ENCODE data around the gene NTN5. TPM values are rescaled to one million over a fixed set of nuclear protein-coding genes. Genes with fewer than 3 reads are reported as not detected.

NTN5 gene
- total and polyA plus RNA-seq, 2 donors (not counting 1 experiment from before 2014, with no cell fraction given): under 0.01 to 0.10 TPM

GRCh38 chr19:48685583-48685982 lies 12.8 kb upstream of the NTN5 start:
- no peak overlapping the region for H3K9ac ChIP-seq (ENCODE audit: insufficient read depth, low read length)
- DNase-seq (ENCODE audit: low read depth in 2 of 2): no peak
- no peak overlapping the region for H2AFZ ChIP-seq (ENCODE audit: low read length)
- H3K27me3 ChIP-seq (ENCODE audit: control insufficient read depth, insufficient read depth, low read length): no peaks in the 10 kb centered on the region
- no peaks in the 10 kb centered on the region for H3K79me2 ChIP-seq (ENCODE audit: control insufficient read depth, insufficient read depth, low read length)
- H3K27ac ChIP-seq (ENCODE audit: insufficient read depth, low read length): no peak overlapping the region
- no peaks in the 10 kb centered on the region for H3K36me3 ChIP-seq (ENCODE audit: control insufficient read depth, insufficient read depth, low read length)
- H3K4me1 ChIP-seq (ENCODE audit: control insufficient read depth, extremely low read depth, insufficient read depth, low read length): no peaks in the 10 kb centered on the region
- no peaks in the 10 kb centered on the region for H4K20me1 ChIP-seq (ENCODE audit: control insufficient read depth, extremely low read depth, insufficient read depth, low read length)
- TF ChIP-seq, protein P1, sequence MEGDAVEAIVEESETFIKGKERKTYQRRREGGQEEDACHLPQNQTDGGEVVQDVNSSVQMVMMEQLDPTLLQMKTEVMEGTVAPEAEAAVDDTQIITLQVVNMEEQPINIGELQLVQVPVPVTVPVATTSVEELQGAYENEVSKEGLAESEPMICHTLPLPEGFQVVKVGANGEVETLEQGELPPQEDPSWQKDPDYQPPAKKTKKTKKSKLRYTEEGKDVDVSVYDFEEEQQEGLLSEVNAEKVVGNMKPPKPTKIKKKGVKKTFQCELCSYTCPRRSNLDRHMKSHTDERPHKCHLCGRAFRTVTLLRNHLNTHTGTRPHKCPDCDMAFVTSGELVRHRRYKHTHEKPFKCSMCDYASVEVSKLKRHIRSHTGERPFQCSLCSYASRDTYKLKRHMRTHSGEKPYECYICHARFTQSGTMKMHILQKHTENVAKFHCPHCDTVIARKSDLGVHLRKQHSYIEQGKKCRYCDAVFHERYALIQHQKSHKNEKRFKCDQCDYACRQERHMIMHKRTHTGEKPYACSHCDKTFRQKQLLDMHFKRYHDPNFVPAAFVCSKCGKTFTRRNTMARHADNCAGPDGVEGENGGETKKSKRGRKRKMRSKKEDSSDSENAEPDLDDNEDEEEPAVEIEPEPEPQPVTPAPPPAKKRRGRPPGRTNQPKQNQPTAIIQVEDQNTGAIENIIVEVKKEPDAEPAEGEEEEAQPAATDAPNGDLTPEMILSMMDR (conservative IDR thresholded peaks at IDR 0.05 in 1 of 2, IDR thresholded peaks at IDR 0.05 in 1 of 2; ENCODE audit: low read depth in 1 of 2, low read length in 2 of 2): no peak
- TF ChIP-seq EZH2 (IDR thresholded peaks at IDR 0.05; ENCODE audit: low read length, missing control alignments): no peak
- H3K4me2 ChIP-seq (ENCODE audit: extremely low read depth, insufficient read depth, low read length): no peak overlapping the region
- no peak overlapping the region for H3K4me3 ChIP-seq (replicated peaks in 1 of 4; ENCODE audit: control extremely low read depth in 1 of 4, insufficient read depth in 1 of 4, low read depth in 3 of 4, low read length in 4 of 4)
- H3K9me3 ChIP-seq (ENCODE audit: control insufficient read depth, insufficient read depth, low read depth, low read length): no peaks in the 10 kb centered on the region

DNA sequence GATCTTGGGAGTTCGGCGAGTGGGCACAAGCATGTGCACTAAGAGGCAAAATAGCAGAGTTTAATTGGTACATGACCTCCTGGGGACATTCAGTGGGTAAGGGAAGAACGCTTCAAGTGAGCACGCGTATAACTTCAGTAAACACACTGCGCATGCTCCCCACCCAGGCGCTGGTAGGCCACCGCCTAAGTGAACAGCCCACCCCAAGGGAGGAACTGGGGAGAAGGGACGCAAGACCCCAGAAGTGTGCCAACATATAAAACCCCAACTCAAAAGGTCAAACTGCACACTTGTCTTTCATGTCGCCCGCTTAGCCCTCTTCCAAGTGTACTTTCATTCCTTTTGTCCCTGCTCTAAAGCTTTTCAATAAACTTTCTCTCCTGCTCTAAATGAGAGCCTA lies 10.5 kb upstream of the NTN5 start:
- Histone ChIP-seq H3K27ac (ENCODE audit: insufficient read depth, low read length) (no peak overlapping the region), H3K79me2 (ENCODE audit: control insufficient read depth, insufficient read depth, low read length) (no peaks in the 10 kb centered on the region), H3K27me3 (ENCODE audit: control insufficient read depth, insufficient read depth, low read length) (no peaks in the 10 kb centered on the region), H3K4me2 (ENCODE audit: extremely low read depth, insufficient read depth, low read length) (no peak overlapping the region), H3K9ac (ENCODE audit: insufficient read depth, low read length) (no peak overlapping the region), H3K9me3 (ENCODE audit: control insufficient read depth, insufficient read depth, low read depth, low read length) (no peaks in the 10 kb centered on the region), H3K36me3 (ENCODE audit: control insufficient read depth, insufficient read depth, low read length) (no peaks in the 10 kb centered on the region), H3K4me1 (ENCODE audit: control insufficient read depth, extremely low read depth, insufficient read depth, low read length) (no peaks in the 10 kb centered on the region), H4K20me1 (ENCODE audit: control insufficient read depth, extremely low read depth, insufficient read depth, low read length) (no peaks in the 10 kb centered on the region), H3K4me3 (replicated peaks in 1 of 4; ENCODE audit: control extremely low read depth in 1 of 4, insufficient read depth in 1 of 4, low read depth in 3 of 4, low read length in 4 of 4) (peak overlapping the region in 1 of 4 experiments; percentile 32), H2AFZ (ENCODE audit: low read length) (peak overlapping the region; percentile 30)
- TF ChIP-seq EZH2 (IDR thresholded peaks at IDR 0.05; ENCODE audit: low read length, missing control alignments): no peak
- TF ChIP-seq, protein P1 (conservative IDR thresholded peaks at IDR 0.05 in 1 of 2, IDR thresholded peaks at IDR 0.05 in 1 of 2; ENCODE audit: low read depth in 1 of 2, low read length in 2 of 2): no peak
- DNase-seq (ENCODE audit: low read depth in 2 of 2): peak; percentile 55 to 59

DNA sequence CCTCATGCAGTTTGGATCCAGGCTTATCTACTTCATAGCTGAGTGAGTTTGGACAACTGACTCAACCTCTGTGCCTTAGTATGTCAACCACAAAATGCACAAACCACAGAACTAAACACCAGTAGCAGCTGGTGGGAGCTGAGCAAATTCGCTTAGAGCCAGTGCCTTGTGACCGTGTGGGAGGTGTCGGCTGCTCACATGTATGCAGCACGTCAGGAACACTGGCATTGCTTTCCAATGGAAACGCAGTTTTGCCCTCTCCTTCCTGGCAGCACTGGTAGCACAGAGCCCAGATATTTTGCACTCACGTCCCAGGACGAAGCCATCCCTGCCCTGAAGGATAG lies 8.3 kb upstream of the NTN5 start:
- H3K9me3 ChIP-seq (ENCODE audit: control insufficient read depth, insufficient read depth, low read depth, low read length): no peaks in the 10 kb centered on the region
- no peaks in the 10 kb centered on the region for H4K20me1 ChIP-seq (ENCODE audit: control insufficient read depth, extremely low read depth, insufficient read depth, low read length)
- H3K4me2 ChIP-seq (ENCODE audit: extremely low read depth, insufficient read depth, low read length): no peak overlapping the region
- peak overlapping the region; percentile 32 for H3K27ac ChIP-seq (ENCODE audit: insufficient read depth, low read length)
- no peak overlapping the region for H3K4me3 ChIP-seq (replicated peaks in 1 of 4; ENCODE audit: control extremely low read depth in 1 of 4, insufficient read depth in 1 of 4, low read depth in 3 of 4, low read length in 4 of 4)
- H3K9ac ChIP-seq (ENCODE audit: insufficient read depth, low read length): no peak overlapping the region
- no peaks in the 10 kb centered on the region for H3K27me3 ChIP-seq (ENCODE audit: control insufficient read depth, insufficient read depth, low read length)
- no peaks in the 10 kb centered on the region for H3K79me2 ChIP-seq (ENCODE audit: control insufficient read depth, insufficient read depth, low read length)
- TF ChIP-seq EZH2 (IDR thresholded peaks at IDR 0.05; ENCODE audit: low read length, missing control alignments): no peak
- TF ChIP-seq, protein P1 (conservative IDR thresholded peaks at IDR 0.05 in 1 of 2, IDR thresholded peaks at IDR 0.05 in 1 of 2; ENCODE audit: low read depth in 1 of 2, low read length in 2 of 2): no peak
- peak; percentile 85 to 92 for DNase-seq (ENCODE audit: low read depth in 2 of 2)
- H2AFZ ChIP-seq (ENCODE audit: low read length): no peak overlapping the region
- no peaks in the 10 kb centered on the region for H3K36me3 ChIP-seq (ENCODE audit: control insufficient read depth, insufficient read depth, low read length)
- no peaks in the 10 kb centered on the region for H3K4me1 ChIP-seq (ENCODE audit: control insufficient read depth, extremely low read depth, insufficient read depth, low read length)

All from fibroblast of lung (primary cell).